Measurements from ENCODE around the gene FER1L5.

FER1L5 gene

GRCh38 chr2:96642564-96643360 is at the start of gene FER1L5:
FER1L5 (plus strand) TSS chr2:96642764; CDS start chr2:96642837, 73 bp downstream.
- no peak for DNase-seq

GRCh38 chr2:96594282-96594681 is 48.3 kb upstream of the FER1L5 start:
- no peak for DNase-seq

GRCh38 chr2:96594691-96595152 is 47.8 kb upstream of the FER1L5 start:
- no peak for DNase-seq

GRCh38 chr2:96596596-96596995 is 46.0 kb upstream of the FER1L5 start:
- DNase-seq: no peak

DNA sequence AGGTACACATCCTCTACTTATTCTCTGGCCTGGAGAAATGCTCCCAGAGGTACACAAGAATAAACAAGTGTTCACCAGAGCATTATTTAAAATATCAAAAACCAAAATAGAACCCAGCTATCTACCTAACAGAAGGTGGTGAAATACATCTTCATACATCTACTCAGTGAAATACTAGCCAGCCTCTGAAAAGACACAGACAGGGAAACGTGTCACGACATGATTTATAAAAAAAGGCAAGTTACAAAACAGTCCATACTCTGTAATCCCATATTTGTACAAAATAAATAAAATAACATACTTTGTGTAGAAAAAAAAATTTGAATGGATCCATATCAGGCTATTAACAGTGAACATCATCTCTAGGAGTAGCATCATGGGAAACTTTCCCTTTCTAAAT is 42.6 kb upstream of the FER1L5 start:
- no peak for DNase-seq

DNA sequence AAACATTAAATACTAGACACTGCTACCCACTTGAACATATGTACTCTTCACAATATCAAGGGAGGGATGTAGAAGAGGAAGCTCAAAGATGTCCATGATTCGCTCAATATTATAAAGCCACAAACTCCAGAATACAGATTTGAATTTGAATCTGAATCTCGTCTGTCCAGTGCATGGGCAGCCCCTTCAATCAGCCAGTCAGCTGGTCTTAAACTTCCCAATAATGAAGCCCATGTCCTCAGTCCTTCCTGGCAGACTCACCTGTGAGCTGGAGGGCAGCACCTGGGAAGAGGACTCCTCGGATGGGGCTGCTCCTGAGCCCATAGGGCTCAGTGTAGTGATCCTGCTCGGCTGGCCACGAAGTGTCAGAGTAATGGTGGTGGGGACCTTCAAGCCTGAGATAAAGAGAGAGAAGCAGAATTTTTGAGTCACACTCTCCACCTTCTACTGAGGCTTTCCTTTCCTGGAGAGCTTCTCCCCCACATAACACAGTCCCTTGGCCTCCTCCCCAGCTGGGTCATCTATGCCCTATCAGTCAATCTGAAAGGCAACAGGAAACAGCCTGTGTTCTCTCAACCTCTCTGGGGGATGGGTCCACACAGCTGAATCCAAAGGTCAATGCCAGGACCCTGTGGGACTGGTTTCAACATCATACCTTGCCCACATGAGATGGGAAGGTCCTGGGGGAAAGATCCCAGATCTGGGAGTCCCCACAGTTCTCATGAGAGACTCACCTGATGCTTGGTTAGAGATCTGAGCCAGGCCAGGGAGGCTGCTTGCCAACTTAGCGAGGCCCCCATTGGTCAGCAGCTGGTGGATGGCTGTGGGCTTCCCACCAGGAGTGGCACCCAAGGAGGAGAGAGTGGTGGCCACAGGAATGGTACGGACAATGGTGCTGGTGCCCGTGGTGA is 40.9 kb upstream of the FER1L5 start:
- DNase-seq: no peak

DNA sequence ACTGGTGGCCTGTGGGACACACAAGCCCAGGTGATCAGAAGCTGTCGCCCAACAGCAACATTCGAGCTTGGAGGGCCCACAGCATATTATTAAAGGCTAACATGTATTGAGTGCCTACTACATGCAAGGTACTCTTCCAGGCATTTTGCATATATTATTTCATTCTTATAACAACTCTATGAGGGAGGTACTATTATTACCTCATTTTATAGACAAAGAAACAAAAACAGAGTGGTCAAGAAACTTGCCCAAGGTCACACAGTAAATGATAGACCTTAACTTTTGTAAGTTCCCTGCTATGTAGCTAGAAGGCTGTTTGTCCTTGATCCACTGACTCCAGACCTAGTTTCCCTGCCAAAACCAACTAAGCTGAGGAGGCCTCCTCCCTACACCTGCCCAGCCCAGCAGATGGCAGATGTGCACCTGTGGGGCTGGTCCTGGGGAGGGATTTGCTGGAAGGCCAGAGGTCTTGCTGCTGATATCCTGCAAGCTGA is 40.2 kb upstream of the FER1L5 start:
- DNase-seq: no peak

DNA sequence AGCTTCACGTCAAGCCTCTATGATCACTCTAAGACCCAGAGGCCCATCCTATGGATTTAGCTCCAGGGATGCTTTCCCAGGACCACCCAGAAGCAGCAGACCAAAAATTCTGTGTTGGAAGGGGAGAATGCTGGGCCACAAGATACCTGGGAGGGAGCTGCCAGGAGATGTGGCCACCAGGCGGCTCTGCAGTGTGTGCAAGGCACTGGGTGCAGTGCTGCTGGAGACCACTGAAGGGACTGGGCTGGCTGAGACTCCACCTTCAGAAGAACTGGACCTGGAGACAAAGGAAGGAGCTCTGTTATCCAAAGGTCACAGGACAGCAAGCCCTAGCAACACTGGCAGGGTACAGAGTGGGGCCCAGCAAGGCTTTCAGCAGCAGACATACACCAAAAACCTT is 38.5 kb upstream of the FER1L5 start:
- DNase-seq: no peak

- DNase-seq: no peak
Observed at GRCh38 chr2:96608469-96609455, 33.8 kb upstream of the FER1L5 start.

- DNase-seq: no peak
Observed at GRCh38 chr2:96616128-96616527, 26.4 kb upstream of the FER1L5 start.

DNA sequence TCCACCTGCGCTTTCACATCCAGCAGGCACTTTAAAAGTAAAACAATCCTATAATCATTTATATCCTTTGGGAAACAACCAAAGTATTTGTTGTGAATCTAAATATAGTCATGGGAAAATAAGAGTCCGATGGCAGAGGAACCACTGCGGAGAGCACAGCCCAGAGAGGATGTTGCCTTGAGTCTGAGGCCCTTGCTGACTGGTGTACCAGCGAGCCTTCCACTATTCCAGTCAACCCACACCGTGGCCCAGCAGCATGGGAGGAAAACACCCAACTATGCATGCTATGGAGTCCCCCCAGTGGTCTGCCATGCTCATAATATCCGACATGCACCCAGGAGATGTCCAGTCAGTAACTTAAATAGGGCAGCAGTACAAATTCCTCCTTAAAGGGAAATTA is 26.0 kb upstream of the FER1L5 start:
- DNase-seq: no peak

DNA sequence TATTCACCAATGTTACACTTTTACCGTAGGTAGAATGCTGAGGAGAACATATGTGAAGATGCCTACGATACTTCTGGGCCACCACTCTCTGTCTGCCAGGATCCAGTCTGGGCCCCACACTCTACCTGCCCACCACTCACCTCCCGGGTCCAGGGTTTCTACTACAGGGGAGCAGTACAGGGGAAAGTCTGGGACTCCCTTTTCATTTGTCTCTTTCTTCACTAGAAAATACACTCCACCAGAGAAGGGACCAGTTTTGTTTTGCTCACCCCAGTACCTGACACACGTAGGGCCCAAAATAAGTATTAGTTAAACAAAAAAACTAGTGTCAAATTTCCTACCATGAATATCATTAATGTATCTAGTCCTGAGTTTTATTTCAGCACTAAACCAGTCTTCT is 25.6 kb upstream of the FER1L5 start:
- no peak for DNase-seq

DNA sequence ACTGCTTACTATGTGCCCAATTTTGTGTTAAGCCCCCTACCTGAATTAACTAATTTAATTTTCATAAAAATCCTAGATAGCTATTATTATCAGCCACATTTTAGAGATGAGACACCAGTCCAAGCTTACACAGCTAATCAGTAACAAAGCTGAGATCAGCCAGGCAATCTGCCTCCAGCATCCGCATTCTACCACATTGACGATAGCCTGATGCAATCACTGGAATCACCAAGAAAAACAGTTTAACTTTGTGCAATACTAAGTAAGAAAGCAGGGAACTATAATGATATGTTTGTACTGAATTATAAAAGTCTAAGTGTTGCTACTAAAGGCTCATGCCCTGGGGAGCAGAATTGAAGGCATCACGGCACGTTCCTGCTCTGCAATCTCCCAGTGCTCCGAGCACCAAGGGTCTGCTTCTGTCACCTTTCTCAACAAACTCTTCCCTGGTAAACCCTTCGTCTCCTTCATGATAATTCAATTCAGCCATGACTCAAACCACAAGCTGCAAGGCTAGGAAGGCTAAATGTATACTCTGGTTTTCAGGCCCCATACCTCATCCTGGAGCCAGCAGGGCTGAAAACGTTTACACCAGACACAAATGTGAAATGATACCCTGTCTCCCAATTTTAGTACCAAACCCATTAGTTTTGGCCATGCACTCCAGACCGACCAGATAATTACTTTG is 23.8 kb upstream of the FER1L5 start:
- DNase-seq: no peak

GRCh38 chr2:96622544-96622943 is 20.0 kb upstream of the FER1L5 start:
- DNase-seq: no peak

GRCh38 chr2:96623116-96623515 is 19.4 kb upstream of the FER1L5 start:
- DNase-seq: no peak

DNA sequence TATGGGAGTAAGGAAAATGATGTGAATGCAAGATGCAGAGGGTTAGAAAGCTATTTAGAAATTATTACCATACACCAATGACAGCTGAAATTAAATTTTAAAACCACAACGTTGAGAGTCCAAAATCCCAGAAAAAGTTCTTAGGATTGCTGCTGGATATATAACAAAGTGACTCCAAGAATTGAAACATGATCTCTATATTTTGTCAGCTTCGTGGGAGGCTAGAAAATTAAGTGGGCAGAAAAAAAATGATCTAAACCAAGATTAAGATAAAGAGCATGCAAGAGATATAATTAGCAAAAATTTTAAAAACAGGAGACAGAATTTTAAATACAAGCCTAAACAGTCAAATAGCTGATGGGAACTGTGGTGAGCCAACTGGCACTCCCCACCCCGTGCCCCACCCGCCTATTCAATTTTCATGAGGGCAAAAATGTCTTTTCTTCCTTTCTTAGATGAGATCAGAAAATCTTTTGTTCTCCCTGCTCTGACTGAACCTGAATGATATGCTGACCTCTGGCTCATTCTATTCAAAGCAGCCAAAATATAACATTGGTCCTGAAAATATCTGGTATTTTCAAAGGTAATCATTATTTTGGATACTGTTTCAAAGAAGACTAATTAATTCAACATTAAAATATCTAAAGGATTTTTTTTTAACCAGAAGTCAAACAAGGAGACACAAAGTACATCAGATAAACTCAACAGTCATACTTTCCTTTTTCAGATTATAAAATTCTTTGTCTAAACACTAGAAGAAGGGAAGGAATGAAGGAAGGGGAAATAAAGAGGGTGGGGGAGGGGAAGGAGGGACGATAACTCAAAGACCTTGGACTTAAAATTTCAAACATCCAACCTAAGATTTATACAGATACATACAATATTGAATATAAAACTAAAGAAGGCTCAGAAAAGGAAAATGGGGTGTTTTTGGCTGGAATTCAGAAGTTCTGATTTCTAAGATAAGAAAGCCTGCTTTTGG is 16.7 kb upstream of the FER1L5 start:
- DNase-seq: no peak

DNA sequence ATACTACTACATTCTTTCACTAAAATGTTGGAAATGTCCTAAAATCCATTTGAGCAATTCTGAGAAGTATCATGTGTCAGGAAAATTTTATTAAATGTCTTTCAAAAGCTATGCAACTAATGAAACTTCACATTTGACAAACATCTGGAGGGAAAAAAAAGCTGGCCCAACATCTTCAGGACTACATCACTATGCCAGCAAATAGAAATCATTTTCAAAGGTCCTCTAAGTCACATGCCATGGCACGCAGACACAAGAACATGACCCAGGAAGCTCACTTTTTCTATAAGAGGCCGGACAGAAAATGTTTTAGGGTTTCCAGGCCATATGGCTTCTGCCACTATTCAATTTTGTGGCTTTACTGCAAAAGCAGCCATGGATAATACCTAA is 16.0 kb upstream of the FER1L5 start:
- no peak for DNase-seq

DNA sequence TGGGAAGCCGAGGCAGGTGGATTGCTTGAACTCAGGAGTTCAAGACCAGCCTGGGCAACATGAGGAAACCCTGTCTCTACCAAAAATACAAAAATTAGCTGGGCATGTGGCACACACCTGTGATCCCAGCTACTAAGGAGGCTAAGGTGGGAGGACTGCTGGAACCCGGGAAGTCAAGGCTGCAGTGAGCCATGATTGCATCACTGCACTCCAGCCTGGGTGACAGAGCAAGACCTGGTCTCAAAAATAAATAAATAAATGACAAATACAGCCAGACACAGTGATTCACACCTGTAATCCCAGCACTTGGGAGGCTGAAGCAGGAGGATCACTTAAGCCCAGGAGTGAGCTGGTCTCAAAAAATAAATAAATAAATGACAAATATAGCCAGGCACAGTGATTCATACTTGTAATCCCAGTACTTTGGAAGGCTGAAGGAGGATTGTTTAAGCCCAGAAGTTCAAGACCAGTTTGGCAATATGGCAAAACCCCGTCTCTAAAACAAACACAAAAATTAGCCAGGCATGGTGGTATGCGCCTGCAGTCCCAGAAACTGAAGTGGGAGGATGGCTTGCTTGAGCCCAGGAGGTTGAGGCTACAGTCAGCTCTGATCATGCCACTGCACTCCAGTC is 10.6 kb upstream of the FER1L5 start:
- no peak for DNase-seq

DNA sequence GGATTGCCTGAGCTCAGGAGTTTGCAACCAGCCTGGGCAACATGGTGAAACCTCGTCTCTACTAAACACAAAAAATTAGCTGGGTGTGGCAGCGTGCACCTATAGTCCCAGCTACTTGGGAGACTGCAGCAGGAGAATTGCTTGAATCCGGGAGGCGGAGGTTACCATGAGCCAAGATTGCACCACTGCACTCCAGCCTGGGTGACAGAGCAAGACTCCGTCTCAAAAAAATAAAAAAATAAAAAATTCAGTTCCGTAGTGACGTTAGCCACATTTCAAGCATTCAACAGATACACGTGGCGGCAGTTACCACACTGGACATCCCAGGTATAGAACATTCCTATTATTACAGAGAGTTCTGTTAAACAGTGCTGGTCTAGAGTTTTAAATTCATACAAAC is 8.9 kb upstream of the FER1L5 start:
- DNase-seq: no peak

- DNase-seq: no peak
Observed at GRCh38 chr2:96636551-96637171, 5.9 kb upstream of the FER1L5 start.

Data from activated naive CD4-positive, alpha-beta T cell treated with Interleukin-2 at 50 U/mL for 16 hours (primary cell).